GM12878 (cell line): ENCODE results near the gene MAD2L1BP. TPM values are rescaled to one million over a fixed set of nuclear protein-coding genes. Genes with fewer than 3 reads are reported as not detected.
A peak's percentile ranks its signal among the peaks of the same experiment; 100 is the strongest.

Source experiments
- ATAC-seq: fragments of 200-7000 bp; cut with Tn5 transposase; 3 replicates; pipeline ENCODE4 v1.9.1; 2020; ENCODE audit warnings: mild to moderate bottlenecking, moderate library complexity
- BruUV-seq: library from RNA; stranded (reverse); fragments of 400-500 nt; replicated peaks from 2 replicates; lab custom pipeline; 2021; lab: Mats Ljungman, UMichigan
- CTCF ChIA-PET: fragments of 300-600 bp; sonication (Branson Sonifier 250); formaldehyde crosslinking; extraction: SDS; loops from one replicate; lab custom pipeline; 2021; ENCODE audit warnings: inconsistent platforms; lab: Yijun Ruan, JAX
- POLR2A ChIA-PET: fragments of 350-600 bp; formaldehyde crosslinking; extraction: SDS; loops from one replicate; lab custom pipeline; 2021; ENCODE audit warnings: inconsistent platforms; lab: Charles Lee
- RAD21 ChIA-PET: fragments of 300-600 bp; sonication (Branson Sonifier 250); formaldehyde crosslinking; loops from one replicate; lab custom pipeline; 2023; ENCODE audit warnings: antibody characterized with exemption; ENCODE audit not compliant: unreplicated experiment; lab: Charles Lee
- SMC1A ChIA-PET: fragments of 300-600 bp; sonication (Branson Sonifier 250); formaldehyde crosslinking; loops from one replicate; lab custom pipeline; 2023; ENCODE audit not compliant: unreplicated experiment, uncharacterized antibody; lab: Charles Lee
- DNase-seq: peaks from one replicate; pipeline ENCODE4 v3.0.0-alpha.2; 2011; ENCODE audit warnings: low read depth, low spot score
- FAIRE-seq: peaks from 3 replicates; lab custom pipeline; 2011; peaks lifted over from hg19 to GRCh38; lab: Jason Lieb, UNC
- H2AFZ ChIP-seq: 2 replicates; pipeline ENCODE4 v1.6.0; 2011; ENCODE audit warnings: low read depth, low read length, control low read depth; ENCODE audit not compliant: control insufficient read depth
- H3K27ac ChIP-seq: 2 replicates; pipeline ENCODE4 v1.5.1; 2011; ENCODE audit warnings: control low read depth; ENCODE audit not compliant: control insufficient read depth, insufficient read depth
- H3K27me3 ChIP-seq, 2 experiments: replicated peaks in 1 of 2; 2 replicates each; pipeline versions ENCODE4 v1.6.0 to v1.6.1; 2011; ENCODE audit warnings: low read length in 1 of 2; ENCODE audit not compliant: control insufficient read depth in 2 of 2, insufficient read depth in 2 of 2
- H3K36me3 ChIP-seq, 2 experiments: 2 replicates each; pipeline ENCODE4 v1.5.1; 2011; ENCODE audit warnings: low read length in 1 of 2; ENCODE audit not compliant: control insufficient read depth in 2 of 2, insufficient read depth in 2 of 2
- H3K4me1 ChIP-seq: 2 replicates; pipeline ENCODE4 v1.6.1; 2011; ENCODE audit warnings: mild to moderate bottlenecking, low read length, moderate library complexity, mixed read lengths; ENCODE audit not compliant: control insufficient read depth, insufficient read depth
- H3K4me2 ChIP-seq: 2 replicates; pipeline ENCODE4 v1.6.0; 2011; ENCODE audit warnings: control low read depth; ENCODE audit not compliant: control insufficient read depth, insufficient read depth
- H3K4me3 ChIP-seq: fragments of 200-600 bp; sonication (generic); 2 replicates; pipeline ENCODE4 v1.5.1; 2016
- H3K79me2 ChIP-seq: 2 replicates; pipeline ENCODE4 v1.6.0; 2011; ENCODE audit warnings: low read length; ENCODE audit not compliant: control insufficient read depth, insufficient read depth
- H3K9ac ChIP-seq: 2 replicates; pipeline ENCODE4 v1.8.0; 2011; ENCODE audit warnings: low read length, control low read depth, mixed read lengths; ENCODE audit not compliant: control insufficient read depth, insufficient read depth
- H3K9me3 ChIP-seq: replicated peaks from 3 replicates; pipeline ENCODE4 v1.5.1; 2011; ENCODE audit warnings: mild to moderate bottlenecking, low read length; ENCODE audit not compliant: control insufficient read depth, insufficient read depth
- H4K20me1 ChIP-seq: 2 replicates; pipeline ENCODE4 v1.6.0; 2011; ENCODE audit not compliant: control insufficient read depth, insufficient read depth
- BCLAF1 ChIP-seq: fragments of 450-650 bp; IDR thresholded peaks from 2 replicates; pipeline ENCODE4 v1.6.1; 2017; ENCODE audit warnings: antibody characterized with exemption, mild to moderate bottlenecking, moderate library complexity
- BRCA1 ChIP-seq: IDR thresholded peaks from 2 replicates; pipeline ENCODE4 v1.6.1; 2011; ENCODE audit warnings: low read depth, low read length, improper control_type of control experiment
- FOS ChIP-seq: IDR thresholded peaks from 3 replicates; pipeline ENCODE4 v1.6.1; 2011; ENCODE audit warnings: borderline replicate concordance; ENCODE audit not compliant: insufficient read length; ENCODE audit errors: extremely low read depth
- MAX ChIP-seq: IDR thresholded peaks from 2 replicates; pipeline ENCODE4 v1.6.1; 2012; ENCODE audit warnings: low read depth, low read length, improper control_type of control experiment
- MEF2A ChIP-seq: IDR thresholded peaks from 2 replicates; pipeline ENCODE4 v1.6.1; 2011; ENCODE audit warnings: low read depth, mild to moderate bottlenecking, low read length, moderate library complexity; ENCODE audit not compliant: insufficient read depth
- PAX8 ChIP-seq: fragments of 450-650 bp; IDR thresholded peaks from 2 replicates; pipeline ENCODE4 v1.6.1; 2017; ENCODE audit warnings: mild to moderate bottlenecking, moderate library complexity
- RB1 ChIP-seq: fragments of 450-650 bp; formaldehyde crosslinking; IDR thresholded peaks from 2 replicates; pipeline ENCODE4 v1.6.1; 2017; ENCODE audit warnings: mild to moderate bottlenecking, borderline replicate concordance
- SMARCA5 ChIP-seq: fragments of 450-650 bp; IDR thresholded peaks from 2 replicates; pipeline ENCODE4 v1.6.1; 2017; ENCODE audit warnings: mild to moderate bottlenecking
- ZBTB33 ChIP-seq: fragments of 450-650 bp; IDR thresholded peaks from 2 replicates; pipeline ENCODE4 v1.6.1; 2017; ENCODE audit warnings: mild to moderate bottlenecking
- ZBTB40 ChIP-seq: fragments of 450-650 bp; IDR thresholded peaks from 2 replicates; pipeline ENCODE4 v1.6.1; 2016; ENCODE audit warnings: mild to moderate bottlenecking, moderate library complexity, borderline replicate concordance
- WGBS: methylation state at CpG from one replicate; pipeline ENCODE4 v1.1.6; 2016; ENCODE audit warnings: low lambda C conversion rate; ENCODE audit not compliant: insufficient replicate concordance, insufficient coverage; ENCODE audit errors: missing lambda C conversion rate; 5-methylcytosine and 5-hydroxymethylcytosine counted together
- in situ Hi-C: fragments of 300-500 bp; cut with MboI; formaldehyde crosslinking; loops from 9 replicates; pipeline ENCODE4 v1.14.3; 2018; ENCODE audit warnings: mixed read lengths
- intact Hi-C: fragments of 100-400 bp; cut with micrococcal nuclease; formaldehyde crosslinking; loops from one replicate; pipeline ENCODE4 v1.14.2; 2022; ENCODE audit not compliant: unreplicated experiment
- polyA plus RNA-seq, 11 experiments: library from polyadenylated mRNA; depleted of rRNA in 4 of 11; unstranded in 6 of 11; stranded (reverse) in 5 of 11; fragments of >200 nt; fragmentation: Nextera tagmentation in 4 of 11; fragmentation: Illumina TruSeq in 1 of 11; extraction: Ambion mirVana in 4 of 11; extraction: Trizol in 1 of 11; gene quantifications; 1 replicate in 1 of 11; 2 replicates in 10 of 11; pipeline versions ENCODE4 v1.2.1 to v1.2.3, GENCODE V29; 2011 to 2016; ENCODE audit warnings: inconsistent platforms in 2 of 11, missing spikeins in 2 of 11, low read depth in 1 of 11
- total RNA-seq, 4 experiments: library from RNA; depleted of rRNA in 3 of 4; stranded (reverse); fragments of >200 nt in 3 of 4; fragmentation: Illumina TruSeq in 1 of 4; extraction: Trizol in 1 of 4; gene quantifications; 2 replicates each; pipeline versions ENCODE4 v1.2.1 to v1.2.3, GENCODE V29; 2013 to 2021

The MAD2L1BP gene
- total and polyA plus RNA-seq, 10 of the 15 experiments (the other 5 are each of a cell fraction or from before 2014, with no cell fraction given): 39.2 to 155 (median 60.3) TPM

- TF ChIP-seq FOS: no peak
Observed at GRCh38 chr6:43639984-43640800, 4.6 kb downstream of the MAD2L1BP start (continued).

GRCh38 chr6:43644940-43645612 lies 9.4 kb downstream of the MAD2L1BP start, which contains the start of gene RSPH9:
Gene RSPH9, plus strand, starts transcription at chr6:43645036. Its CDS starts 63 bp downstream, at chr6:43645099.
- Histone ChIP-seq H3K27ac (no peak within 1 kb of the TSS), H3K9ac (no peak within 1 kb of the TSS), H3K27me3 (no peaks in the 10 kb centered on the region), H3K9me3 (no peaks in the 10 kb centered on the region), H2AFZ (peak within 1 kb of the TSS; percentile 83), H3K79me2 (no peaks in the 10 kb centered on the region; the same call in 1 of the 2 replicates), H3K4me2 (peak within 1 kb of the TSS; percentile 82), H3K4me1 (no peaks in the 10 kb centered on the region), H4K20me1 (no peaks in the 10 kb centered on the region), H3K36me3 (peaks cover 3 to 6% of the 10 kb centered on the region in 2 experiments), H3K4me3 (peak within 1 kb of the TSS; percentile 64; the same call in 1 of the 2 replicates)
- 17% methylated on average over 46 of the region's 52 CpGs for WGBS
- SMC1A ChIA-PET: interaction anchor here (0.6 to 1.9 kb wide), 4 partner anchors 9 to 875 kb away, joined by 3 to 5 read pairs (median 3); partner anchors contain the start of gene GTPBP2
- CTCF ChIA-PET: interaction anchor here (0.5 to 2.2 kb wide), 8 partner anchors 15 to 430 kb away, joined by 3 to 7 read pairs (median 4); partner anchors contain the start of gene GTPBP2
- RAD21 ChIA-PET: interaction anchor here (1.2 kb wide), 2 partner anchors 18 to 23 kb away, joined by 3 read pairs; no protein-coding TSS in a partner anchor
- DNase-seq (no peak), FAIRE-seq (peak; percentile 65), ATAC-seq (peak; percentile 94)
- intact Hi-C loops: no loop called here
- in situ Hi-C loops: no loop called here
- POLR2A ChIA-PET: interaction anchor here (0.6 to 2.2 kb wide), 3 partner anchors 8 to 15 kb away, joined by 5 to 9 read pairs (median 8); partner anchors contain the start of genes GTPBP2 and MAD2L1BP
- no TSS peak for BruUV-seq
- TF ChIP-seq RB1 (no peak), BRCA1 (no peak), ZBTB33 (no peak), BCLAF1 (no peak), PAX8 (no peak), ZBTB40 (no peak), MEF2A (no peak), MAX (no peak), SMARCA5 (no peak)
